Activated CD4-positive, alpha-beta memory T cell treated with anti-CD3 and anti-CD28 coated beads, Interleukin-2, amount 10 ng/mL, durations not matched to agents 7 days and 5 days (primary cell): ENCODE results near the gene SLC35B2. TPM values are rescaled to one million over a fixed set of nuclear protein-coding genes. Genes with fewer than 3 reads are reported as not detected.

Source experiments
- CTCF ChIA-PET: fragments of 350-600 bp; sonication (Branson Sonifier 250); formaldehyde crosslinking; loops from one replicate; lab custom pipeline; 2021; ENCODE audit warnings: antibody characterized with exemption, inconsistent platforms; lab: Charles Lee
- POLR2A ChIA-PET: fragments of 350-600 bp; sonication (Branson Sonifier 250); formaldehyde crosslinking; loops from one replicate; lab custom pipeline; 2021; ENCODE audit warnings: antibody characterized with exemption; lab: Charles Lee
- DNase-seq: peaks from one replicate; pipeline ENCODE4 v3.0.0-alpha.2; 2020
- H3K27ac Mint-ChIP-seq: one replicate; pipeline ENCODE4 v1.8.0; 2021; ENCODE audit warnings: mild to moderate bottlenecking, mixed read lengths
- H3K27me3 Mint-ChIP-seq: one replicate; pipeline ENCODE4 v1.8.0; 2021; ENCODE audit warnings: mixed read lengths
- H3K36me3 Mint-ChIP-seq: one replicate; pipeline ENCODE4 v1.8.0; 2021; ENCODE audit warnings: low read depth, mixed read lengths
- H3K4me1 Mint-ChIP-seq: one replicate; pipeline ENCODE4 v1.8.0; 2021; ENCODE audit warnings: mixed read lengths
- H3K4me3 Mint-ChIP-seq: one replicate; pipeline ENCODE4 v1.8.0; 2021; ENCODE audit warnings: mild to moderate bottlenecking, mixed read lengths
- H3K9me3 Mint-ChIP-seq: one replicate; pipeline ENCODE4 v1.8.0; 2021; ENCODE audit warnings: mixed read lengths
- total RNA-seq, 2 experiments: library from RNA; stranded (reverse); gene quantifications; one replicate each; pipeline ENCODE4 v1.2.3, GENCODE V29; 2021

Gene SLC35B2
- total RNA-seq, 2 experiments from 2014 or later: 35.8 to 37.2 TPM

- H3K36me3 Mint-ChIP-seq: peaks cover 50% of the 10 kb centered on the region
- DNase-seq: peak; percentile 98
- no peaks in the 10 kb centered on the region for H3K9me3 Mint-ChIP-seq
These were observed 10.5 kb downstream of the SLC35B2 start, which contains the start of gene HSP90AB1 for GRCh38 chr6:44246663-44247337. TSS of gene HSP90AB1 (plus strand) at chr6:44247101. CDS start at chr6:44248630, 1,529 bp downstream.

GRCh38 chr6:44245912-44246662 is 11.2 kb downstream of the SLC35B2 start:
- no peaks in the 10 kb centered on the region for H3K9me3 Mint-ChIP-seq
- H3K4me3 Mint-ChIP-seq: peak overlapping the region; percentile 99
- H3K27me3 Mint-ChIP-seq: no peaks in the 10 kb centered on the region
- H3K36me3 Mint-ChIP-seq: peaks cover 43% of the 10 kb centered on the region
- ChIA-PET CTCF (interaction anchor here (0.6 to 4.6 kb wide), 11 partner anchors 9 to 1363 kb away, joined by 3 to 32 read pairs (median 4); partner anchors contain the start of genes SLC29A1 and SLC35B2), POLR2A (interaction anchor here (0.5 to 6.0 kb wide), 27 partner anchors 8 to 1130 kb away, joined by 3 to 136 read pairs (median 5); partner anchors contain the start of genes AARS2, CDC5L, GTPBP2 and MRPL14)
- peak overlapping the region; percentile 97 for H3K27ac Mint-ChIP-seq
- H3K4me1 Mint-ChIP-seq: peaks cover 43% of the 10 kb centered on the region
- peak; percentile 84 for DNase-seq

More at GRCh38 chr6:44246663-44247337, 10.5 kb downstream of the SLC35B2 start, which contains the start of gene HSP90AB1:
- H3K4me3 Mint-ChIP-seq: peak within 1 kb of the TSS; percentile 99
- H3K4me1 Mint-ChIP-seq: peaks cover 49% of the 10 kb centered on the region
- H3K27ac Mint-ChIP-seq: peak within 1 kb of the TSS; percentile 97
- ChIA-PET CTCF (interaction anchor here (0.6 to 4.6 kb wide), 7 partner anchors 9 to 1362 kb away, joined by 3 to 32 read pairs (median 12); partner anchors contain the start of genes SLC29A1 and SLC35B2), POLR2A (interaction anchor here (0.5 to 6.0 kb wide), 28 partner anchors 8 to 1129 kb away, joined by 3 to 136 read pairs (median 5); partner anchors contain the start of genes AARS2, CDC5L, GTPBP2 and MRPL14)
- H3K27me3 Mint-ChIP-seq: no peaks in the 10 kb centered on the region

GRCh38 chr6:44245391-44245911 is 11.9 kb downstream of the SLC35B2 start:
- H3K27ac Mint-ChIP-seq: peak overlapping the region; percentile 97
- ChIA-PET CTCF (interaction anchor here (0.7 to 4.6 kb wide), 7 partner anchors 10 to 71 kb away, joined by 3 to 32 read pairs (median 4); partner anchors contain the start of gene SLC35B2), POLR2A (interaction anchor here (1.1 to 6.0 kb wide), 9 partner anchors 7 to 117 kb away, joined by 3 to 136 read pairs (median 23); partner anchors contain the start of genes MRPL14, NFKBIE, SLC29A1 and SLC35B2)
- H3K27me3 Mint-ChIP-seq: no peaks in the 10 kb centered on the region
- DNase-seq: no peak
- H3K4me3 Mint-ChIP-seq: peak overlapping the region; percentile 99
- no peaks in the 10 kb centered on the region for H3K9me3 Mint-ChIP-seq
- H3K4me1 Mint-ChIP-seq: peaks cover 37% of the 10 kb centered on the region
- H3K36me3 Mint-ChIP-seq: peaks cover 37% of the 10 kb centered on the region

DNA sequence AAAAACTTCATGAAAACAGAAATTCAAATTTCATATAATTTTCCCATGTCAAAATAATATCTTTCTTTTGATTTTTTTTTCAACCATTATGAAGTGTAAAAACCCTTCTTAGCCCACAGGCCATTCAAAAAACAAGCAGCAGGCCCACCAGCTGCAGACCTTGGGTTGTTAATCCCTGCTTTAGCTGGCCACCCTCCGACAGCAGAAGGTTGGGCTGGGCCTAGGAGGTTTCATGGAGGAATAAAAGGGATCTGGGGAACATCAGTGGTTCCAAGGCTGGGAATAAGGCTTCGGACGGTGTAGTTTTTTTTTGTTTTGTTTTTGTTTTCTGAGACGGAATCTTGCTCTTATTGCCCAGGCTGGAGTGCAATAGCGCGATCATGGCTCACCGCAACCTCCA is 14.0 kb downstream of the SLC35B2 start:
- no peaks in the 10 kb centered on the region for H3K27me3 Mint-ChIP-seq
- no peak for DNase-seq
- ChIA-PET POLR2A (interaction anchor here (6.0 kb wide), 1 partner anchor 12 kb away, joined by 136 read pairs; the partner anchor contains the start of gene SLC35B2), CTCF (interaction anchor here (1.5 to 2.1 kb wide), 2 partner anchors 16 to 19 kb away, joined by 3 to 5 read pairs; partner anchors contain the start of gene SLC29A1)
- H3K4me1 Mint-ChIP-seq: peaks cover 21% of the 10 kb centered on the region
- no peak overlapping the region for H3K27ac Mint-ChIP-seq
- no peaks in the 10 kb centered on the region for H3K9me3 Mint-ChIP-seq
- no peak overlapping the region for H3K4me3 Mint-ChIP-seq
- H3K36me3 Mint-ChIP-seq: peaks cover 16% of the 10 kb centered on the region

DNA sequence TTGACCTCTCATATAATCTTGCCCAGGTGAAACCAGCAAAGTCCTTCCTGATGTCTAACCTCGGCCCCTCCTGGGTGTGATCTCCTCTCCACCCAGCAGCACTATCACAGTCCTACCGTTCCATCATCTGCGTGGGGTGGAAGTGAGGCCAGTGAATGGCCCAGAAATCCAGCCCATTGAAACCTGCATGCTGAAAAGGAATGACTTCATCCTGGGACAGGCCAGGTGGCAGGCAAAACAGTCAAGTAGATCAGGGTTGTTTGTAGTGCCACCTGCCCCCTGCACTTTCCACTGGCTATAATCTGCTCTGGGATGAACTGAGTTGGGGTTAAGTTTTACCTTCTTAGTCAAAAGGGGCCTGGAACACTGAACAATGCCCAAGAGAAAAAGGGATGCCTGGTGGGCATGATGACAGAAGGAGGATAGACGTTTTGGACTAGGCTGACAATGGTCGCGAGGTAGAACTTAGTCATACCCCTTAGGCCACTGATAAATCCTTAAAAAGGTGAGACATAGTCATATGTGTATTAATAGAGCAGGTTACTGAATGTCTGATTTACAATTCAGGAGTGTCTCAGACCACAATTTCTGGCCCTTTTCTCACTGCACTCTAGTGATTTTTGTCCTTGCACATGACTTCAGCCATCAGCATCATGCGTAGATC is 18.5 kb downstream of the SLC35B2 start:
- no peak for DNase-seq
- POLR2A ChIA-PET: interaction anchor here (1.4 to 5.6 kb wide), 3 partner anchors 8 to 13 kb away, joined by 6 to 48 read pairs (median 45); partner anchors contain the start of genes HSP90AB1 and SLC29A1
- H3K4me3 Mint-ChIP-seq: peak overlapping the region; percentile 81
- no peaks in the 10 kb centered on the region for H3K27me3 Mint-ChIP-seq
- no peak overlapping the region for H3K27ac Mint-ChIP-seq
- no peaks in the 10 kb centered on the region for H3K9me3 Mint-ChIP-seq
- H3K36me3 Mint-ChIP-seq: no peaks in the 10 kb centered on the region
- H3K4me1 Mint-ChIP-seq: peaks cover 21% of the 10 kb centered on the region
- CTCF ChIA-PET: interaction anchor here (0.9 to 2.3 kb wide), 4 partner anchors 14 to 66 kb away, joined by 3 to 27 read pairs (median 8); partner anchors contain the start of gene SLC29A1

DNA sequence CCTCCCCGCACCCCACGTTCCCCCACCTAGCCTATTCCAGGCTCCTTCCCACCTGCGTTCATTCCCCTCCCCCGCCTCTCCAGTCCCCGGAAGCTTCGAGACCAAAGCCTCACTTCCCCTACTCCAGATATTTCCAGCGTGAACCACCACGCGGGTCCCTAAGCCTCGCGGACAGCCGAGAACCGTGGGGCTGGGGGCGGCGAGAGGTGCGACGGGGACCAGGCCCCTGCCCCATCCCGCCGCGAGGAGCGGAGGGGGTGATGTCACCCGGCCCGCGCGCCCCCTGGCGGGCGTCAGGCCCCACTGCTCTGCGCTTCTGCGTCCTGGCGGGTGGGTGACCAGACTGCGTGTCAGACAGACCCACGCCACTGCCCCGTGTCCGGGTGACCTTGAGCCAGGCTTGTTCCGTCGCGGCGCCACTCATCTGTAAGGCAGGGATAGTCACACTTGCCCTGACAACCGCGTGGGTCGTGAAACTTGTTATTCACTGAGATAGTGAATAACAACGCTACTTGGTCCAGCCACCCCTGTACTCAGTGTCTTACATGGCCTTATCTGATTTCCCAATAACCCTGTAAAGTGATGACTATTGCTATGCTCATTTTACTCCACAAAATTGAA is 19.4 kb downstream of the SLC35B2 start:
- Mint-ChIP-seq H3K36me3 (no peaks in the 10 kb centered on the region), H3K4me3 (peak overlapping the region; percentile 81), H3K9me3 (no peaks in the 10 kb centered on the region), H3K4me1 (peaks cover 28% of the 10 kb centered on the region), H3K27ac (peak overlapping the region; percentile 89), H3K27me3 (no peaks in the 10 kb centered on the region)
- peak; percentile 84 for DNase-seq
- POLR2A ChIA-PET: interaction anchor here (0.7 to 5.6 kb wide), 5 partner anchors 9 to 27 kb away, joined by 3 to 48 read pairs (median 6); partner anchors contain the start of genes HSP90AB1 and SLC29A1
- CTCF ChIA-PET: interaction anchor here (0.7 to 2.3 kb wide), 14 partner anchors 9 to 141 kb away, joined by 3 to 27 read pairs (median 5); partner anchors contain the start of genes HSP90AB1, SLC29A1 and SLC35B2

DNA sequence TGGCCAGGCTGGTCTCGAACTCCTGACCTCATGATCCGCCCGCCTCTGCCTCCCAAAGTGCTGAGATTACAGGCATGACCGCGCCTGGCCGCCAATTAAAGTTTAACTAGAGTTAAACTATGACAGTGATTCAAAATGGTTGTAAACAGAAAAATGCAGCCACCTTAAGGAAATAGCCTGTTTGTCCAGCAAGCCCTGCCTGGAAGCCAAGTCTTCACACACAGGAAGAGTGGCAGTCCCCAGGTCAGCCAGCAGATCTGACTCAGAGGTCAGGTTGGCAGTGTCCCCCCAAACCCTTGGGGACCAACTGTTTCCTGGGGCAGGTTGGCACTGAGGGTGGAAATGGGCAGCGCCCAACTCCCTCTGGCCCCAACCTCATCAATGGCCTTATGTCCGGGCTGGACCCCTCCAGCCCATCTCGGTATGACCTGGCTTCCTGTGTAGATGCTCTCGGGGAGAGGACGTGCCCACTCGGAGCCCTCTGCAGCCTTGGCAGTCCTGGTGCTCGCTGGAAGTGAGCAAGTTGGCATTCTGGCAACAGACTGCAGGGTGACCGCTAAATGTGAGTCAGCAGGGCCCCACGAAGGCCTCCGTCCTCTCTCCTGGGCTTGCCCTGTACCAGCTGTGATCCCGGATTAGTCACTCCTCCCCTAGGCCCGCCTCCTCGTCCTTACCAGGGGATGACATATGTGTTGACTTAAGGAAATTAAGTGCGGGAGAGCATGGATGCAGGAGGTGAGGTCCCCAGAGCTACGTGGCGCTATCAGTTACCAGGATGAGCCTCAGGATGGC is 20.1 kb downstream of the SLC35B2 start:
- POLR2A ChIA-PET: interaction anchor here (0.7 to 5.6 kb wide), 6 partner anchors 9 to 27 kb away, joined by 3 to 48 read pairs (median 4); partner anchors contain the start of genes HSP90AB1 and SLC29A1
- no peaks in the 10 kb centered on the region for H3K36me3 Mint-ChIP-seq
- peaks cover 29% of the 10 kb centered on the region for H3K4me1 Mint-ChIP-seq
- no peaks in the 10 kb centered on the region for H3K9me3 Mint-ChIP-seq
- DNase-seq: peak; percentile 80
- peak overlapping the region; percentile 81 for H3K4me3 Mint-ChIP-seq
- CTCF ChIA-PET: interaction anchor here (0.6 to 2.3 kb wide), 15 partner anchors 9 to 1539 kb away, joined by 3 to 27 read pairs (median 5); partner anchors contain the start of genes HSP90AB1, SLC29A1 and SLC35B2
- peak overlapping the region; percentile 89 for H3K27ac Mint-ChIP-seq
- H3K27me3 Mint-ChIP-seq: no peaks in the 10 kb centered on the region

- Mint-ChIP-seq H3K4me1 (peaks cover 29% of the 10 kb centered on the region), H3K36me3 (peaks cover 2% of the 10 kb centered on the region)
These were observed 21.3 kb downstream of the SLC35B2 start for GRCh38 chr6:44235891-44236516.

DNA sequence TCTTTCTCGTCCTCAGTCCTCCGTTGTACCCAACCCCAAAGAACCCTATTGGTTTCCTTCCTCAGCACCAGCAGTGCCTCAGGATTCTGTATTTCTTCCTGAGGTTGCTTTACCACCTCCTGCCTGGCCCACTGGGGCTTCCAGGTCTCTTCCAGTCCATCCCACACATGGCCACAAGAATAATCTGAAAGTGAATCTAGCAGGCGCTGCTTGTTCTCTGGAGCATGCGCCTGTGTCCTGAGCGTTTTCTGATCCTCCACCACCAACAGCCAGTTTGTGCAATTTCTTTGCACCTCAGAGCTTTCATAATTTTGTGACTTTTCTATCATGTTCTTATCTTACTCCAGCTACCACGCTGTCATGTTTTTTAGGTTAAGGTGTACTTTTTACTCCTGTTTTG is 22.1 kb downstream of the SLC35B2 start:
- ChIA-PET POLR2A (interaction anchor here (1.6 to 5.6 kb wide), 3 partner anchors 9 to 16 kb away, joined by 5 to 48 read pairs (median 23); partner anchors contain the start of genes HSP90AB1 and SLC29A1), CTCF (interaction anchor here (0.6 to 3.0 kb wide), 6 partner anchors 11 to 139 kb away, joined by 3 to 26 read pairs (median 7); partner anchors contain the start of genes HSP90AB1, SLC29A1 and SLC35B2)
- DNase-seq: no peak
- Mint-ChIP-seq H3K27me3 (no peaks in the 10 kb centered on the region), H3K4me1 (peaks cover 29% of the 10 kb centered on the region), H3K27ac (peak overlapping the region; percentile 48), H3K4me3 (no peak overlapping the region), H3K9me3 (no peaks in the 10 kb centered on the region), H3K36me3 (peaks cover 8% of the 10 kb centered on the region)

More at GRCh38 chr6:44235891-44236516, 21.3 kb downstream of the SLC35B2 start:
- DNase-seq: no peak
- Mint-ChIP-seq H3K9me3 (no peaks in the 10 kb centered on the region), H3K27me3 (no peaks in the 10 kb centered on the region), H3K4me3 (no peak overlapping the region), H3K27ac (no peak overlapping the region)
- CTCF ChIA-PET: interaction anchor here (1.7 to 3.0 kb wide), 5 partner anchors 11 to 63 kb away, joined by 5 to 26 read pairs (median 11); partner anchors contain the start of genes HSP90AB1, SLC29A1 and SLC35B2
- POLR2A ChIA-PET: interaction anchor here (1.6 to 5.6 kb wide), 3 partner anchors 10 to 16 kb away, joined by 5 to 48 read pairs (median 23); partner anchors contain the start of genes HSP90AB1 and SLC29A1
